GM23338 (cell line): ENCODE measurements around the gene AGBL4. TPM values are rescaled to one million over a fixed set of nuclear protein-coding genes. Genes with fewer than 3 reads are reported as not detected.

Experiments
- ATAC-seq: fragments of 200-7000 bp; cut with Tn5 transposase; 3 replicates; pipeline ENCODE4 v1.9.1; 2020
- DNase-seq: peaks from one replicate; pipeline ENCODE4 v3.0.0-alpha.2; 2015; ENCODE audit warnings: low spot score
- H2AFZ ChIP-seq: fragments of 200-600 bp; sonication (generic); 2 replicates; pipeline ENCODE4 v1.8.0; 2016; ENCODE audit warnings: antibody characterized with exemption, mild to moderate bottlenecking, moderate library complexity
- H3F3A ChIP-seq: fragments of 200-600 bp; sonication (generic); replicated peaks from 2 replicates; pipeline ENCODE4 v1.8.0; 2017; ENCODE audit warnings: antibody characterized with exemption, mixed run types, low read depth
- H3K27ac ChIP-seq: fragments of 200-600 bp; sonication (generic); 2 replicates; pipeline ENCODE4 v1.6.1; 2016; ENCODE audit warnings: low read depth
- H3K27me3 ChIP-seq: fragments of 200-600 bp; sonication (generic); 2 replicates; pipeline ENCODE4 v1.8.0; 2016; ENCODE audit warnings: mild to moderate bottlenecking, mixed run types, moderate library complexity; ENCODE audit not compliant: insufficient read depth
- H3K36me3 ChIP-seq: fragments of 200-600 bp; sonication (generic); 2 replicates; pipeline ENCODE4 v1.8.0; 2016; ENCODE audit warnings: mild to moderate bottlenecking; ENCODE audit not compliant: insufficient read depth
- H3K4me1 ChIP-seq: fragments of 200-600 bp; sonication (generic); 2 replicates; pipeline ENCODE4 v1.8.0; 2016; ENCODE audit warnings: mild to moderate bottlenecking, moderate library complexity; ENCODE audit not compliant: insufficient read depth
- H3K4me2 ChIP-seq: fragments of 200-600 bp; sonication (generic); 2 replicates; pipeline ENCODE4 v1.7.1; 2017; ENCODE audit warnings: mixed run types
- H3K4me3 ChIP-seq: fragments of 200-600 bp; sonication (generic); 2 replicates; pipeline ENCODE4 v1.6.1; 2016; ENCODE audit warnings: mixed run types
- H3K79me2 ChIP-seq: fragments of 200-600 bp; sonication (generic); replicated peaks from 2 replicates; pipeline ENCODE4 v1.8.0; 2017; ENCODE audit warnings: mild to moderate bottlenecking; ENCODE audit not compliant: insufficient read depth
- H3K9me2 ChIP-seq: fragments of 200-600 bp; sonication (generic); 2 replicates; pipeline ENCODE4 v1.8.0; 2017; ENCODE audit not compliant: insufficient read depth
- H4K20me1 ChIP-seq: fragments of 200-600 bp; sonication (generic); replicated peaks from 2 replicates; pipeline ENCODE4 v1.8.0; 2017; ENCODE audit warnings: mild to moderate bottlenecking; ENCODE audit not compliant: insufficient read depth
- H3K27ac Mint-ChIP-seq: 2 replicates; pipeline ENCODE4 v1.8.0; 2020; ENCODE audit warnings: inconsistent platforms, mild to moderate bottlenecking, moderate library complexity, mixed read lengths
- H3K27me3 Mint-ChIP-seq: 3 replicates; pipeline ENCODE4 v1.8.0; 2022; ENCODE audit warnings: low read depth, mild to moderate bottlenecking, moderate library complexity, mixed read lengths, inconsistent platforms; ENCODE audit not compliant: insufficient read depth, poor library complexity
- H3K36me3 Mint-ChIP-seq: 3 replicates; pipeline ENCODE4 v1.8.0; 2021; ENCODE audit warnings: low read depth, mild to moderate bottlenecking, inconsistent platforms, moderate library complexity, mixed read lengths
- H3K4me1 Mint-ChIP-seq: 3 replicates; pipeline ENCODE4 v1.8.0; 2020; ENCODE audit warnings: mild to moderate bottlenecking, inconsistent platforms, mixed read lengths
- H3K4me3 Mint-ChIP-seq: 3 replicates; pipeline ENCODE4 v1.8.0; 2021; ENCODE audit warnings: moderate library complexity, mild to moderate bottlenecking, inconsistent platforms, mixed read lengths
- H3K9me3 Mint-ChIP-seq: 3 replicates; pipeline ENCODE4 v1.8.0; 2020; ENCODE audit warnings: moderate library complexity, mild to moderate bottlenecking, inconsistent platforms, mixed read lengths
- CREB1 ChIP-seq: fragments of 250-450 bp; sonication (Bioruptor Pico); IDR thresholded peaks from 2 replicates; pipeline ENCODE4 v1.5.0; 2020; ENCODE audit warnings: low read depth, mild to moderate bottlenecking, moderate library complexity
- EZH2 ChIP-seq: fragments of 200-600 bp; sonication (generic); IDR thresholded peaks from one replicate; pipeline ENCODE4 v1.8.0; 2017; ENCODE audit warnings: antibody characterized with exemption, mild to moderate bottlenecking, low read depth; ENCODE audit not compliant: unreplicated experiment
- JUNB ChIP-seq: IDR thresholded peaks from one replicate; pipeline ENCODE4 v1.6.1; 2016; ENCODE audit warnings: antibody characterized with exemption; ENCODE audit not compliant: unreplicated experiment
- POLR2AphosphoS5 ChIP-seq: IDR thresholded peaks from 2 replicates; pipeline ENCODE4 v1.6.1; 2016; ENCODE audit warnings: antibody characterized with exemption, low read depth
- STAT1 ChIP-seq: IDR thresholded peaks from one replicate; pipeline ENCODE4 v1.6.1; 2016; ENCODE audit warnings: antibody characterized with exemption; ENCODE audit not compliant: unreplicated experiment
- ZNF114 ChIP-seq: fragments of 250-450 bp; sonication (Bioruptor Pico); IDR thresholded peaks from 2 replicates; pipeline ENCODE4 v1.5.0; 2020; ENCODE audit warnings: mild to moderate bottlenecking, moderate library complexity
- polyA plus RNA-seq: library from polyadenylated mRNA; unstranded; fragments of >200 nt; fragmentation: Nextera tagmentation; extraction: Ambion mirVana; gene quantifications from 2 replicates; pipeline ENCODE4 v1.2.1, GENCODE V29; 2016
- total RNA-seq: library from RNA; depleted of rRNA; stranded (reverse); fragments of >200 nt; shearing (Covaris generic); gene quantifications from 2 replicates; pipeline ENCODE4 v1.2.3, GENCODE V29; 2014
- TF ChIP-seq, protein P1 (sequence below), 2 experiments: fragments of 200-600 bp in 1 of 2; sonication (generic) in 1 of 2; conservative IDR thresholded peaks; 2 replicates each; pipeline versions ENCODE4 v1.5.1 to v1.6.1; 2016 to 2017; ENCODE audit warnings: antibody characterized with exemption in 2 of 2, low read depth in 2 of 2, mild to moderate bottlenecking in 2 of 2, moderate library complexity in 1 of 2
- TF ChIP-seq, protein P2 (sequence below): IDR thresholded peaks from one replicate; pipeline ENCODE4 v1.6.1; 2018; ENCODE audit warnings: antibody characterized with exemption; ENCODE audit not compliant: unreplicated experiment
- TF ChIP-seq, protein P3 (sequence below): IDR thresholded peaks from 2 replicates; pipeline ENCODE4 v1.6.1; 2016; ENCODE audit warnings: antibody characterized with exemption
- TF ChIP-seq, protein P4 (sequence below): fragments of 250-450 bp; sonication (Bioruptor Pico); IDR thresholded peaks from 2 replicates; pipeline ENCODE4 v1.5.0; 2020; ENCODE audit warnings: mild to moderate bottlenecking, moderate library complexity

Gene AGBL4
- total and polyA plus RNA-seq, 2 experiments from 2014 or later = 0.91 to 1.5 TPM

DNA sequence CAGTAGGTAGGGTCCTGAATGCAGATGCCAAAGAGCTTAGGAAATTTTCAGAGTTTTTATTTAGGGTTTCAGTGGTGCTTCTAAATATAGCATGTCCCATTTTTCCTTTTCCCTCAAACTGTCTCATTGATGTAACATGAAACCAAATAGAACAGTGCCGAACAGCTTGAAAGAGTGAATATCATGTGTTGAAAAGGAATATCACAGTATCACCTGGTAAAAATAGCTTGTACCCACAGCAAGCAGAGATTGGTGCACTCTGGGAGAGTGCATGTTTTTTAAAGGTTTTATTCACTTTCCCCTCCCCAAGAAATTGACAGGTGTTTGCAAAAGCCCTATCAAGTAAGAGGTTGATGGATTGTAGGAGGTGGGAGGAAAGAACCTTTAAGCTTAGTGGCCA, 43.1 kb upstream of the AGBL4 start:
- no peaks in the 10 kb centered on the region for H4K20me1 ChIP-seq
- ATAC-seq (no peak), DNase-seq (no peak)
- H3K9me3 Mint-ChIP-seq = no peaks in the 10 kb centered on the region; the same call in 1 of the 3 replicates
- H3K27ac Mint-ChIP-seq = no peak overlapping the region
- H3K4me3 Mint-ChIP-seq = no peak overlapping the region
- no peak overlapping the region for H3K4me3 ChIP-seq
- H3K36me3 Mint-ChIP-seq = no peaks in the 10 kb centered on the region
- TF ChIP-seq ZNF114 (no peak), EZH2 (no peak), STAT1 (no peak), POLR2AphosphoS5 (no peak), CREB1 (CRISPR knock-in tag) (no peak)
- TF ChIP-seq, protein P1, sequence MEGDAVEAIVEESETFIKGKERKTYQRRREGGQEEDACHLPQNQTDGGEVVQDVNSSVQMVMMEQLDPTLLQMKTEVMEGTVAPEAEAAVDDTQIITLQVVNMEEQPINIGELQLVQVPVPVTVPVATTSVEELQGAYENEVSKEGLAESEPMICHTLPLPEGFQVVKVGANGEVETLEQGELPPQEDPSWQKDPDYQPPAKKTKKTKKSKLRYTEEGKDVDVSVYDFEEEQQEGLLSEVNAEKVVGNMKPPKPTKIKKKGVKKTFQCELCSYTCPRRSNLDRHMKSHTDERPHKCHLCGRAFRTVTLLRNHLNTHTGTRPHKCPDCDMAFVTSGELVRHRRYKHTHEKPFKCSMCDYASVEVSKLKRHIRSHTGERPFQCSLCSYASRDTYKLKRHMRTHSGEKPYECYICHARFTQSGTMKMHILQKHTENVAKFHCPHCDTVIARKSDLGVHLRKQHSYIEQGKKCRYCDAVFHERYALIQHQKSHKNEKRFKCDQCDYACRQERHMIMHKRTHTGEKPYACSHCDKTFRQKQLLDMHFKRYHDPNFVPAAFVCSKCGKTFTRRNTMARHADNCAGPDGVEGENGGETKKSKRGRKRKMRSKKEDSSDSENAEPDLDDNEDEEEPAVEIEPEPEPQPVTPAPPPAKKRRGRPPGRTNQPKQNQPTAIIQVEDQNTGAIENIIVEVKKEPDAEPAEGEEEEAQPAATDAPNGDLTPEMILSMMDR (conservative IDR thresholded peaks at IDR 0.05; ENCODE audit: low read depth in 2 of 2) = no peak
- TF ChIP-seq, protein P2, sequence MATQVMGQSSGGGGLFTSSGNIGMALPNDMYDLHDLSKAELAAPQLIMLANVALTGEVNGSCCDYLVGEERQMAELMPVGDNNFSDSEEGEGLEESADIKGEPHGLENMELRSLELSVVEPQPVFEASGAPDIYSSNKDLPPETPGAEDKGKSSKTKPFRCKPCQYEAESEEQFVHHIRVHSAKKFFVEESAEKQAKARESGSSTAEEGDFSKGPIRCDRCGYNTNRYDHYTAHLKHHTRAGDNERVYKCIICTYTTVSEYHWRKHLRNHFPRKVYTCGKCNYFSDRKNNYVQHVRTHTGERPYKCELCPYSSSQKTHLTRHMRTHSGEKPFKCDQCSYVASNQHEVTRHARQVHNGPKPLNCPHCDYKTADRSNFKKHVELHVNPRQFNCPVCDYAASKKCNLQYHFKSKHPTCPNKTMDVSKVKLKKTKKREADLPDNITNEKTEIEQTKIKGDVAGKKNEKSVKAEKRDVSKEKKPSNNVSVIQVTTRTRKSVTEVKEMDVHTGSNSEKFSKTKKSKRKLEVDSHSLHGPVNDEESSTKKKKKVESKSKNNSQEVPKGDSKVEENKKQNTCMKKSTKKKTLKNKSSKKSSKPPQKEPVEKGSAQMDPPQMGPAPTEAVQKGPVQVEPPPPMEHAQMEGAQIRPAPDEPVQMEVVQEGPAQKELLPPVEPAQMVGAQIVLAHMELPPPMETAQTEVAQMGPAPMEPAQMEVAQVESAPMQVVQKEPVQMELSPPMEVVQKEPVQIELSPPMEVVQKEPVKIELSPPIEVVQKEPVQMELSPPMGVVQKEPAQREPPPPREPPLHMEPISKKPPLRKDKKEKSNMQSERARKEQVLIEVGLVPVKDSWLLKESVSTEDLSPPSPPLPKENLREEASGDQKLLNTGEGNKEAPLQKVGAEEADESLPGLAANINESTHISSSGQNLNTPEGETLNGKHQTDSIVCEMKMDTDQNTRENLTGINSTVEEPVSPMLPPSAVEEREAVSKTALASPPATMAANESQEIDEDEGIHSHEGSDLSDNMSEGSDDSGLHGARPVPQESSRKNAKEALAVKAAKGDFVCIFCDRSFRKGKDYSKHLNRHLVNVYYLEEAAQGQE = no peak
- no peaks in the 10 kb centered on the region for H3K36me3 ChIP-seq
- no peaks in the 10 kb centered on the region for H3K27me3 Mint-ChIP-seq
- no peaks in the 10 kb centered on the region for H3F3A ChIP-seq
- no peaks in the 10 kb centered on the region for H3K27me3 ChIP-seq
- H3K9me2 ChIP-seq = no peaks in the 10 kb centered on the region
- H3K27ac ChIP-seq = no peak overlapping the region
- H2AFZ ChIP-seq = no peak overlapping the region
- H3K79me2 ChIP-seq = no peaks in the 10 kb centered on the region
- H3K4me1 Mint-ChIP-seq = no peaks in the 10 kb centered on the region
- no peaks in the 10 kb centered on the region for H3K4me1 ChIP-seq
- no peak overlapping the region for H3K4me2 ChIP-seq

DNA sequence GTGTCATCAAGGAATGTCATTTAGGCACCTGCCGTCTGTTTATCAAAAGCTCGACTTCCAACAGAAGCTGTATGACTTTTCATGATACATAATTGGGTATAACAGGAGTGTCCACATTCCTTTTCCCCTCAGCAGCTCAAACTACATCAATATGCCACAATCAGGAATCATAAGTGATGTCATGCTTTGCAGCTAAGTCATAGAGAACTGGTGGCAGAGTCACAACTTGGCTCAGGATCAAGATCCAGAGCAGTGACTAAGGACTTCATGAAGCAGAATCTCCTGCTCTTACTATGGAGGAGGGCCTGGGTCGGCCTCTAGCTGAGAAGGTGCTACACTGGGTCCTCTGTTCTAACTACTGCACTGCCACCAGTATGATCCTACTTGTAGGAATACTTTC, 36.5 kb upstream of the AGBL4 start:
- ATAC-seq = no peak
- H3K4me1 Mint-ChIP-seq = no peaks in the 10 kb centered on the region

More for the DNA sequence above, 36.5 kb upstream of the AGBL4 start:
- H3K36me3 ChIP-seq = no peaks in the 10 kb centered on the region
- Mint-ChIP-seq H3K27me3 (no peaks in the 10 kb centered on the region), H3K36me3 (no peaks in the 10 kb centered on the region), H3K9me3 (no peaks in the 10 kb centered on the region; the same call in 1 of the 3 replicates), H3K4me3 (no peak overlapping the region), H3K27ac (no peak overlapping the region)
- H3K79me2 ChIP-seq = no peaks in the 10 kb centered on the region
- no peak for DNase-seq
- H4K20me1 ChIP-seq = no peaks in the 10 kb centered on the region
- H3K27ac ChIP-seq = no peak overlapping the region
- H2AFZ ChIP-seq = no peak overlapping the region
- H3K4me3 ChIP-seq = no peak overlapping the region
- H3K27me3 ChIP-seq = no peaks in the 10 kb centered on the region
- TF ChIP-seq, protein P3, sequence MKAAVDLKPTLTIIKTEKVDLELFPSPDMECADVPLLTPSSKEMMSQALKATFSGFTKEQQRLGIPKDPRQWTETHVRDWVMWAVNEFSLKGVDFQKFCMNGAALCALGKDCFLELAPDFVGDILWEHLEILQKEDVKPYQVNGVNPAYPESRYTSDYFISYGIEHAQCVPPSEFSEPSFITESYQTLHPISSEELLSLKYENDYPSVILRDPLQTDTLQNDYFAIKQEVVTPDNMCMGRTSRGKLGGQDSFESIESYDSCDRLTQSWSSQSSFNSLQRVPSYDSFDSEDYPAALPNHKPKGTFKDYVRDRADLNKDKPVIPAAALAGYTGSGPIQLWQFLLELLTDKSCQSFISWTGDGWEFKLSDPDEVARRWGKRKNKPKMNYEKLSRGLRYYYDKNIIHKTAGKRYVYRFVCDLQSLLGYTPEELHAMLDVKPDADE = no peak
- TF ChIP-seq POLR2AphosphoS5 = no peak
- TF ChIP-seq, protein P4, sequence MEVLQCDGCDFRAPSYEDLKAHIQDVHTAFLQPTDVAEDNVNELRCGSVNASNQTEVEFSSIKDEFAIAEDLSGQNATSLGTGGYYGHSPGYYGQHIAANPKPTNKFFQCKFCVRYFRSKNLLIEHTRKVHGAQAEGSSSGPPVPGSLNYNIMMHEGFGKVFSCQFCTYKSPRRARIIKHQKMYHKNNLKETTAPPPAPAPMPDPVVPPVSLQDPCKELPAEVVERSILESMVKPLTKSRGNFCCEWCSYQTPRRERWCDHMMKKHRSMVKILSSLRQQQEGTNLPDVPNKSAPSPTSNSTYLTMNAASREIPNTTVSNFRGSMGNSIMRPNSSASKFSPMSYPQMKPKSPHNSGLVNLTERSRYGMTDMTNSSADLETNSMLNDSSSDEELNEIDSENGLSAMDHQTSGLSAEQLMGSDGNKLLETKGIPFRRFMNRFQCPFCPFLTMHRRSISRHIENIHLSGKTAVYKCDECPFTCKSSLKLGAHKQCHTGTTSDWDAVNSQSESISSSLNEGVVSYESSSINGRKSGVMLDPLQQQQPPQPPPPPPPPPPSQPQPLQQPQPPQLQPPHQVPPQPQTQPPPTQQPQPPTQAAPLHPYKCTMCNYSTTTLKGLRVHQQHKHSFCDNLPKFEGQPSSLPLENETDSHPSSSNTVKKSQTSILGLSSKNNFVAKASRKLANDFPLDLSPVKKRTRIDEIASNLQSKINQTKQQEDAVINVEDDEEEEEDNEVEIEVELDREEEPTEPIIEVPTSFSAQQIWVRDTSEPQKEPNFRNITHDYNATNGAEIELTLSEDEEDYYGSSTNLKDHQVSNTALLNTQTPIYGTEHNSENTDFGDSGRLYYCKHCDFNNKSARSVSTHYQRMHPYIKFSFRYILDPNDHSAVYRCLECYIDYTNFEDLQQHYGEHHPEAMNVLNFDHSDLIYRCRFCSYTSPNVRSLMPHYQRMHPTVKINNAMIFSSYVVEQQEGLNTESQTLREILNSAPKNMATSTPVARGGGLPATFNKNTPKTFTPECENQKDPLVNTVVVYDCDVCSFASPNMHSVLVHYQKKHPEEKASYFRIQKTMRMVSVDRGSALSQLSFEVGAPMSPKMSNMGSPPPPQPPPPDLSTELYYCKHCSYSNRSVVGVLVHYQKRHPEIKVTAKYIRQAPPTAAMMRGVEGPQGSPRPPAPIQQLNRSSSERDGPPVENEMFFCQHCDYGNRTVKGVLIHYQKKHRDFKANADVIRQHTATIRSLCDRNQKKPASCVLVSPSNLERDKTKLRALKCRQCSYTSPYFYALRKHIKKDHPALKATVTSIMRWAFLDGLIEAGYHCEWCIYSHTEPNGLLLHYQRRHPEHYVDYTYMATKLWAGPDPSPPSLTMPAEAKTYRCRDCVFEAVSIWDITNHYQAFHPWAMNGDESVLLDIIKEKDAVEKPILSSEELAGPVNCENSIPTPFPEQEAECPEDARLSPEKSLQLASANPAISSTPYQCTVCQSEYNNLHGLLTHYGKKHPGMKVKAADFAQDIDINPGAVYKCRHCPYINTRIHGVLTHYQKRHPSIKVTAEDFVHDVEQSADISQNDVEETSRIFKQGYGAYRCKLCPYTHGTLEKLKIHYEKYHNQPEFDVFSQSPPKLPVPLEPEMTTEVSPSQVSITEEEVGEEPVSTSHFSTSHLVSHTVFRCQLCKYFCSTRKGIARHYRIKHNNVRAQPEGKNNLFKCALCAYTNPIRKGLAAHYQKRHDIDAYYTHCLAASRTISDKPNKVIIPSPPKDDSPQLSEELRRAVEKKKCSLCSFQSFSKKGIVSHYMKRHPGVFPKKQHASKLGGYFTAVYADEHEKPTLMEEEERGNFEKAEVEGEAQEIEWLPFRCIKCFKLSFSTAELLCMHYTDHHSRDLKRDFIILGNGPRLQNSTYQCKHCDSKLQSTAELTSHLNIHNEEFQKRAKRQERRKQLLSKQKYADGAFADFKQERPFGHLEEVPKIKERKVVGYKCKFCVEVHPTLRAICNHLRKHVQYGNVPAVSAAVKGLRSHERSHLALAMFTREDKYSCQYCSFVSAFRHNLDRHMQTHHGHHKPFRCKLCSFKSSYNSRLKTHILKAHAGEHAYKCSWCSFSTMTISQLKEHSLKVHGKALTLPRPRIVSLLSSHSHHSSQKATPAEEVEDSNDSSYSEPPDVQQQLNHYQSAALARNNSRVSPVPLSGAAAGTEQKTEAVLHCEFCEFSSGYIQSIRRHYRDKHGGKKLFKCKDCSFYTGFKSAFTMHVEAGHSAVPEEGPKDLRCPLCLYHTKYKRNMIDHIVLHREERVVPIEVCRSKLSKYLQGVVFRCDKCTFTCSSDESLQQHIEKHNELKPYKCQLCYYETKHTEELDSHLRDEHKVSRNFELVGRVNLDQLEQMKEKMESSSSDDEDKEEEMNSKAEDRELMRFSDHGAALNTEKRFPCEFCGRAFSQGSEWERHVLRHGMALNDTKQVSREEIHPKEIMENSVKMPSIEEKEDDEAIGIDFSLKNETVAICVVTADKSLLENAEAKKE (CRISPR knock-in tag) = no peak
- no peak for TF ChIP-seq JUNB
- no peak for TF ChIP-seq EZH2
- no peaks in the 10 kb centered on the region for H3K4me1 ChIP-seq
- H3K9me2 ChIP-seq = no peaks in the 10 kb centered on the region
- no peaks in the 10 kb centered on the region for H3F3A ChIP-seq
- H3K4me2 ChIP-seq = no peak overlapping the region
